NCI-H1694 (cell line): Measurements from ENCODE around the gene CEBPA.

Experiments
- DNase-seq: peaks from one replicate; lab custom pipeline; 2025; lab: John Stamatoyannopoulos, UW

CEBPA gene

GRCh38 chr19:33271246-33272021, 30.9 kb downstream of the CEBPA start:
- no peak for DNase-seq

GRCh38 chr19:33270769-33271168, 31.6 kb downstream of the CEBPA start:
- DNase-seq = no peak

- DNase-seq = no peak
Measured at GRCh38 chr19:33269016-33269415, 33.3 kb downstream of the CEBPA start.

GRCh38 chr19:33268162-33268991, 34.0 kb downstream of the CEBPA start:
- DNase-seq = no peak

GRCh38 chr19:33267706-33268105, 34.6 kb downstream of the CEBPA start:
- DNase-seq = no peak

GRCh38 chr19:33266974-33267484, 35.3 kb downstream of the CEBPA start:
- DNase-seq = no peak

GRCh38 chr19:33264881-33265445, 37.4 kb downstream of the CEBPA start:
- no peak for DNase-seq

- no peak for DNase-seq
Measured at GRCh38 chr19:33263325-33264023, 38.9 kb downstream of the CEBPA start.

GRCh38 chr19:33261511-33262189, 40.7 kb downstream of the CEBPA start:
- no peak for DNase-seq

GRCh38 chr19:33260628-33261418, 41.5 kb downstream of the CEBPA start:
- no peak for DNase-seq

GRCh38 chr19:33259539-33259938, 42.8 kb downstream of the CEBPA start:
- no peak for DNase-seq

GRCh38 chr19:33257828-33258227, 44.5 kb downstream of the CEBPA start:
- no peak for DNase-seq

- DNase-seq = no peak
Measured at GRCh38 chr19:33256261-33256660, 46.1 kb downstream of the CEBPA start.

GRCh38 chr19:33255781-33256180, 46.6 kb downstream of the CEBPA start:
- no peak for DNase-seq

GRCh38 chr19:33254245-33254824, 48.0 kb downstream of the CEBPA start:
- DNase-seq = no peak

GRCh38 chr19:33252971-33253370, 49.4 kb downstream of the CEBPA start:
- DNase-seq = no peak

- no peak for DNase-seq
Measured at GRCh38 chr19:33252418-33252962, 49.8 kb downstream of the CEBPA start.

GRCh38 chr19:33251526-33252090, 50.7 kb downstream of the CEBPA start:
- no peak for DNase-seq

GRCh38 chr19:33251076-33251475, 51.3 kb downstream of the CEBPA start:
- no peak for DNase-seq

- DNase-seq = no peak
Measured at GRCh38 chr19:33250500-33250899, 51.8 kb downstream of the CEBPA start.
